ENCODE data around the gene NIT2. TPM values are rescaled to one million over a fixed set of nuclear protein-coding genes. Genes with fewer than 3 reads are reported as not detected.

NIT2 gene
- total and polyA plus RNA-seq, 10 of the 15 experiments (the other 5 are each of a cell fraction or from before 2014, with no cell fraction given): 49.3 to 215 (median 76.4) TPM

- no peaks in the 10 kb centered on the region for H3K4me1 ChIP-seq (ENCODE audit: control insufficient read depth, insufficient read depth, low read length)
- H3K4me2 ChIP-seq (ENCODE audit: control insufficient read depth, insufficient read depth): no peak overlapping the region
- no peak overlapping the region for H2AFZ ChIP-seq (ENCODE audit: control insufficient read depth, low read depth, low read length)
- H4K20me1 ChIP-seq (ENCODE audit: control insufficient read depth, insufficient read depth): no peaks in the 10 kb centered on the region
- no TSS peak for BruUV-seq (replicated peaks)
- no peak for FAIRE-seq
- 97% methylated on average over 2 of the region's 2 CpGs for WGBS (ENCODE audit: insufficient coverage, insufficient replicate concordance, low lambda C conversion rate, missing lambda C conversion rate)
- H3K27ac ChIP-seq (ENCODE audit: control insufficient read depth, insufficient read depth): no peak overlapping the region
- intact Hi-C loops (cut with micrococcal nuclease; ENCODE audit: unreplicated experiment): no loop called here
- no peaks in the 10 kb centered on the region for H3K9me3 ChIP-seq (replicated peaks; ENCODE audit: control insufficient read depth, insufficient read depth, low read length)
- ChIA-PET RAD21 (ENCODE audit: unreplicated experiment) (no interaction called here), SMC1A (ENCODE audit: uncharacterized antibody, unreplicated experiment) (interaction anchor here (2.2 kb wide), 1 partner anchor 34 kb away, joined by 5 read pairs; the partner anchor contains the start of genes LNP1 and TOMM70), POLR2A (no interaction called here), CTCF (interaction anchor here (1.4 to 1.9 kb wide), 2 partner anchors 38 to 50 kb away, joined by 5 to 7 read pairs; no protein-coding TSS in a partner anchor)
- H3K27me3 ChIP-seq (replicated peaks in 1 of 2; ENCODE audit: control insufficient read depth in 2 of 2, insufficient read depth in 2 of 2, low read length in 1 of 2): no peaks in the 10 kb centered on the region
- ATAC-seq: no peak
- no peak overlapping the region for H3K4me3 ChIP-seq
- no peak for DNase-seq (ENCODE audit: low read depth, low spot score)
- in situ Hi-C loops (cut with MboI): no loop called here
- H3K9ac ChIP-seq (ENCODE audit: control insufficient read depth, insufficient read depth, low read length): no peak overlapping the region
- H3K36me3 ChIP-seq (ENCODE audit: control insufficient read depth in 2 of 2, insufficient read depth in 2 of 2, low read length in 1 of 2): peaks cover 4 to 28% of the 10 kb centered on the region in 2 experiments
- no peaks in the 10 kb centered on the region for H3K79me2 ChIP-seq (ENCODE audit: control insufficient read depth, insufficient read depth, low read length)
- no peak for TF ChIP-seq ATF2 (IDR thresholded peaks at IDR 0.05; ENCODE audit: low read length)
- no peak for TF ChIP-seq ZBED1 (IDR thresholded peaks at IDR 0.05; ENCODE audit: borderline replicate concordance)
- no peak for TF ChIP-seq NR2C2 (IDR thresholded peaks at IDR 0.05; ENCODE audit: borderline replicate concordance, control insufficient read depth, insufficient read length, low read depth)
- TF ChIP-seq, protein P1, sequence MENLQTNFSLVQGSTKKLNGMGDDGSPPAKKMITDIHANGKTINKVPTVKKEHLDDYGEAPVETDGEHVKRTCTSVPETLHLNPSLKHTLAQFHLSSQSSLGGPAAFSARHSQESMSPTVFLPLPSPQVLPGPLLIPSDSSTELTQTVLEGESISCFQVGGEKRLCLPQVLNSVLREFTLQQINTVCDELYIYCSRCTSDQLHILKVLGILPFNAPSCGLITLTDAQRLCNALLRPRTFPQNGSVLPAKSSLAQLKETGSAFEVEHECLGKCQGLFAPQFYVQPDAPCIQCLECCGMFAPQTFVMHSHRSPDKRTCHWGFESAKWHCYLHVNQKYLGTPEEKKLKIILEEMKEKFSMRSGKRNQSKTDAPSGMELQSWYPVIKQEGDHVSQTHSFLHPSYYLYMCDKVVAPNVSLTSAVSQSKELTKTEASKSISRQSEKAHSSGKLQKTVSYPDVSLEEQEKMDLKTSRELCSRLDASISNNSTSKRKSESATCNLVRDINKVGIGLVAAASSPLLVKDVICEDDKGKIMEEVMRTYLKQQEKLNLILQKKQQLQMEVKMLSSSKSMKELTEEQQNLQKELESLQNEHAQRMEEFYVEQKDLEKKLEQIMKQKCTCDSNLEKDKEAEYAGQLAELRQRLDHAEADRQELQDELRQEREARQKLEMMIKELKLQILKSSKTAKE (IDR thresholded peaks at IDR 0.05; ENCODE audit: low read depth, poor library complexity, severe bottlenecking): no peak
- TF ChIP-seq TBL1XR1 (IDR thresholded peaks at IDR 0.05; ENCODE audit: low read depth, low read length): no peak
- no peak for TF ChIP-seq TARDBP (IDR thresholded peaks at IDR 0.05; ENCODE audit: borderline replicate concordance)
- TF ChIP-seq ZNF207 (IDR thresholded peaks at IDR 0.05; ENCODE audit: borderline replicate concordance): no peak
Measured at GRCh38 chr3:100366424-100366823, 31.9 kb downstream of the NIT2 start.
